Kidney (tissue), 14 donors: Measurements from ENCODE around the gene HS3ST6. TPM values are rescaled to one million over a fixed set of nuclear protein-coding genes. Genes with fewer than 3 reads are reported as not detected.
A peak's percentile ranks its signal among the peaks of the same experiment; 100 is the strongest.
"Not testable (repeated sequence)": the region's sequence is repeated elsewhere in the genome, so short reads cannot be mapped to it uniquely, and the experiment has no call there.

Source experiments
- DNase-seq, 5 donors: peaks; one replicate each; pipeline ENCODE4 v3.0.0-alpha.2; 2013 to 2020
- FAIRE-seq: peaks from 2 replicates; lab custom pipeline; 2012; peaks lifted over from hg19 to GRCh38; lab: Jason Lieb, UNC
- H3K27ac ChIP-seq, 2 donors: one replicate each; pipeline ENCODE4 v1.7.0; 2013; ENCODE audit warnings: low read depth in 2 of 2, low read length in 2 of 2, inconsistent platforms in 1 of 2
- H3K27me3 ChIP-seq: one replicate; pipeline ENCODE4 v1.7.1; 2013; ENCODE audit warnings: low read length, inconsistent platforms; ENCODE audit not compliant: control insufficient read depth, insufficient read depth
- H3K36me3 ChIP-seq, 3 donors: one replicate each; pipeline versions ENCODE4 v1.7.0 to v1.7.1; 2013; ENCODE audit warnings: low read length in 3 of 3, control low read depth in 1 of 3, inconsistent platforms in 1 of 3; ENCODE audit not compliant: insufficient read depth in 3 of 3, control insufficient read depth in 2 of 3
- H3K4me1 ChIP-seq, 3 donors: one replicate each; pipeline versions ENCODE4 v1.7.0 to v1.7.1; 2013; ENCODE audit warnings: low read length in 3 of 3, inconsistent platforms in 1 of 3, low read depth in 1 of 3; ENCODE audit not compliant: control insufficient read depth in 2 of 3, insufficient read depth in 2 of 3
- H3K4me3 ChIP-seq, 3 donors: one replicate each; pipeline versions ENCODE4 v1.7.0 to v1.8.1; 2013; ENCODE audit warnings: low read length in 3 of 3, control low read depth in 1 of 3, inconsistent platforms in 1 of 3
- H3K9ac ChIP-seq, 3 donors: one replicate each; pipeline versions ENCODE4 v1.7.0 to v1.7.1; 2013; ENCODE audit warnings: low read length in 3 of 3, control low read depth in 1 of 3, inconsistent platforms in 1 of 3
- H3K9me3 ChIP-seq, 3 donors: one replicate each; pipeline versions ENCODE4 v1.7.0 to v1.7.1; 2013; ENCODE audit warnings: low read length in 3 of 3, control low read depth in 1 of 3, inconsistent platforms in 1 of 3; ENCODE audit not compliant: control insufficient read depth in 2 of 3, insufficient read depth in 1 of 3
- intact Hi-C: fragments of 100-400 bp; cut with DNase I; formaldehyde crosslinking; loops from one replicate; pipeline ENCODE4 v1.11.1; 2022
- polyA plus RNA-seq: library from polyadenylated mRNA; stranded (reverse); fragments of 350-450 nt; fragmentation: Illumina TruSeq; extraction: RNeasy Lipid Tissue Mini Kit (QIAGEN cat#74804); gene quantifications from one replicate; pipeline ENCODE4 v1.2.3, GENCODE V29; 2014; ENCODE audit warnings: low read depth, low replicate concordance; ENCODE audit not compliant: insufficient read depth
- total RNA-seq: library from RNA; stranded (reverse); fragmentation: NEBNext Ultra II Directional; extraction: Animal tissue kit (Norgen Biotek cat#: 25700); gene quantifications from one replicate; pipeline ENCODE4 v1.2.1, GENCODE V29; 2021
- TF ChIP-seq, protein P1 (sequence below): IDR thresholded peaks from 3 replicates; pipeline ENCODE4 v1.5.1; 2012; ENCODE audit warnings: mild to moderate bottlenecking, moderate library complexity, borderline replicate concordance; ENCODE audit not compliant: insufficient read depth; ENCODE audit errors: extremely low read depth
- donor health status: control.
- donor health status: control.
- donor health status: control.
- donor health status: control.
- donor health status: control.
- donor health status: DM: yes; HTN: yes; CAD: no.
- donor health status: Normal renal cell carcinoma (clear cell type).

HS3ST6 gene
- total and polyA plus RNA-seq, 2 donors from 2014 or later = 0.19 to 0.73 TPM

DNA sequence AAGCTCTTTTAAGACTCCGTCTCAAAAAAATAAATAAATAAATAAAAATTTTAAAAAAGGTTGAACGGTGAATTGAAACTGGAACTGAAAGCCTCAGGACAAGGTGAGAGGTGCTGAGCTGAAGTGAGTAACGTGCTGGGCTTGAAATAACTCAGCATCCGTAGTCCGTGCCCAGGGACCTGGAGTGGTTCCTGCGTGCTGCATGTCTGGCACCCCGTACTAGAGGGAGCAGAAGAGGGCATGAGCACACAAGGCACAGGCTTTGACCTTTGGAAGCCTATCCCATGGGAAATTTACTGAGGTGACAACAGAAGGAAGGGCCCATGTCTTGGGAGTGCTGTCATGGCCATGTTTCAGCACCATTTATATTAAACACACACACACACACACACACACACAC is 41.7 kb downstream of the HS3ST6 start:
- H3K4me3 ChIP-seq = no peak overlapping the region
- H3K4me1 ChIP-seq = no peaks in the 10 kb centered on the region
- TF ChIP-seq, protein P1, sequence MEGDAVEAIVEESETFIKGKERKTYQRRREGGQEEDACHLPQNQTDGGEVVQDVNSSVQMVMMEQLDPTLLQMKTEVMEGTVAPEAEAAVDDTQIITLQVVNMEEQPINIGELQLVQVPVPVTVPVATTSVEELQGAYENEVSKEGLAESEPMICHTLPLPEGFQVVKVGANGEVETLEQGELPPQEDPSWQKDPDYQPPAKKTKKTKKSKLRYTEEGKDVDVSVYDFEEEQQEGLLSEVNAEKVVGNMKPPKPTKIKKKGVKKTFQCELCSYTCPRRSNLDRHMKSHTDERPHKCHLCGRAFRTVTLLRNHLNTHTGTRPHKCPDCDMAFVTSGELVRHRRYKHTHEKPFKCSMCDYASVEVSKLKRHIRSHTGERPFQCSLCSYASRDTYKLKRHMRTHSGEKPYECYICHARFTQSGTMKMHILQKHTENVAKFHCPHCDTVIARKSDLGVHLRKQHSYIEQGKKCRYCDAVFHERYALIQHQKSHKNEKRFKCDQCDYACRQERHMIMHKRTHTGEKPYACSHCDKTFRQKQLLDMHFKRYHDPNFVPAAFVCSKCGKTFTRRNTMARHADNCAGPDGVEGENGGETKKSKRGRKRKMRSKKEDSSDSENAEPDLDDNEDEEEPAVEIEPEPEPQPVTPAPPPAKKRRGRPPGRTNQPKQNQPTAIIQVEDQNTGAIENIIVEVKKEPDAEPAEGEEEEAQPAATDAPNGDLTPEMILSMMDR = no peak
- no peaks in the 10 kb centered on the region for H3K36me3 ChIP-seq
- H3K27ac ChIP-seq = no peak overlapping the region
- no peak overlapping the region for H3K9ac ChIP-seq
- H3K27me3 ChIP-seq = peaks cover 7% of the 10 kb centered on the region
- intact Hi-C loops = no loop called here
- DNase-seq (peak in 1 of 5 donors; percentile 21), FAIRE-seq (no peak)
- H3K9me3 ChIP-seq = no peaks in the 10 kb centered on the region

DNA sequence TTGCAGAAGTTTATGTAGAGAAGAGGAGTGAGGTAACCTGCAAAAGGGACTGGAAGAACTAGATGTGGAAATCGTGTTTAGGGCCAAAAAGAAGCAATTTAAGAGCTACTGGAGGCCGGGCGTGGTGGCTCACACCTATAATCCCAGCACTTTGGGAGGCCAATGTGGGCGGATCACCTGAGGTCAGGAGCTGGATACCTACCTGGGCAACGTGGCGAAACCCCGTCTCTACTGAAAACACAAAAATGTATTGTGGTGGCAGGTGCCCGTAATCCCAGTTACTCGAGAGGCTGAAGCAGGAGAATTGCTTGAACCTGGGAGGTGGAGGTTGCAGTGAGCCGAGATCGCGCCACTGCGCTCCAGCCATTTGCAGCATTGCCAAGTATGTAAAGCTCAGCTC is 42.1 kb downstream of the HS3ST6 start:
- H3K27me3 ChIP-seq, H3K4me1 ChIP-seq, H3K27ac ChIP-seq, H3K9me3 ChIP-seq, H3K4me3 ChIP-seq, H3K36me3 ChIP-seq, H3K9ac ChIP-seq, FAIRE-seq, intact Hi-C loops, DNase-seq: not testable (repeated sequence)

DNA sequence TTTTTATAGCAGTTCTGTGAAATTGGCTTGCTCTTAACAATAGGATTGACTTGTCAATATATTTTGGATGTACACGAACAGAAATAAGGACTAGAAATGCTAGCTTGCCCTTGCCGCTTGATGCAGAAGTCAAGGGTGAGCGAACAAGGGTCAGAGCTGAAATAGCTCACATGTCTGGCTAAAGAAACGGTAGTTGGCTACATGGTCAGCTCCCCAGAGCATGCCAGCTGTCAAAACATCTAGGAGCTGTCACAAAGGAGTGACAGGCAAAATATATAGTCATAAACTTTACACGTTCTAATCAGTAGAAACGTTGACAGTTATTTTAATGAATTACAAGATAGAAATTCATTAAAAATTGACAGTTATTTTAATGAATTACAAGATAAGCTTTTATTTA is 43.4 kb downstream of the HS3ST6 start:
- DNase-seq (peak in 4 of 5 donors; percentile 44 to 65 (median 55)), FAIRE-seq (no peak)
- TF ChIP-seq, protein P1 = no peak
- Histone ChIP-seq H3K27ac (no peak overlapping the region), H3K27me3 (peaks cover 7% of the 10 kb centered on the region), H3K9ac (no peak overlapping the region), H3K4me1 (no peaks in the 10 kb centered on the region), H3K9me3 (no peaks in the 10 kb centered on the region), H3K4me3 (no peak overlapping the region), H3K36me3 (no peaks in the 10 kb centered on the region)
- intact Hi-C loops = no loop called here

DNA sequence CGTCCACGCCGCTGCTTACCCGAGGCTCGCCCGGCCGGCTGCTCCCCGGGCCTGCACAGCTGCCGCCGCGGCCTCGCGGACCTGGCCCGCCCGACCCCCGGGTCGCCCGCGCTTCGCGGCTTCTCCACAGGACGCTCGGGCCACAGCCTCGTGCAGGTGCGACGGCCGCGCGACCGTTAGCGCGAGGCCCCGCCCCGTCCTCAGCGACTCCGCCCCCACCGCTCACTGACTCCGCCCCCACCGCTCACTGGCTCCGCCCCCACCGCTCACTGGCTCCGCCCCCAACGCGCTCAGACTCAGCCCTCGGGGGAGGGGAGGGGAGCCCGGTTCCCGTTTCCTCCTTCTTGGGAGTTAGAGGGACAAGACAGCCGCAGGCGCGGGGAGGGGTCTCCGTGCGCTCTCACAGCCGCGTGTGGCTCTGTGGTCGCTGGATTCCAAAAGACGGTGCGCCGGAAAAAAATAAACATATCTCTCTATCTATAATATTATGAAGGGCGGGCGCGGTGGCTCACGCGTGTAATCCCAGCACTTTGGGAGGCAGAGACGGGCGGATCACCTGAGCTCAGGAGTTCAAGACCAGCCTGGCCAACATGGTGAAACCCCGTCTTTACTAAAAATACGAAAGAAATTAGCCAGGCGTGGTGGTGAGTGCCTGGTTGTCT is 46.1 kb downstream of the HS3ST6 start, which contains the start of gene MEIOB:
Gene MEIOB (minus strand): TSS at position 191 of the 662 bp plus-strand sequence. CDS start 3,989 bp downstream, outside the sequence.
- H3K27ac ChIP-seq = no peak within 1 kb of the TSS
- no peaks in the 10 kb centered on the region for H3K36me3 ChIP-seq
- intact Hi-C loops = no loop called here
- no peak within 1 kb of the TSS for H3K9ac ChIP-seq
- TF ChIP-seq, protein P1 = no peak
- no peaks in the 10 kb centered on the region for H3K4me1 ChIP-seq
- H3K27me3 ChIP-seq = peaks cover 3% of the 10 kb centered on the region
- DNase-seq (peak; percentile 46 to 76 (median 64)), FAIRE-seq (no peak)
- no peaks in the 10 kb centered on the region for H3K9me3 ChIP-seq
- no peak within 1 kb of the TSS for H3K4me3 ChIP-seq
